NB4 (cell line): ENCODE measurements around the gene DIP2C.

Source experiments
- DNase-seq: peaks from one replicate; pipeline ENCODE4 v3.0.0; 2010; ENCODE audit warnings: low read depth
- H3K4me3 ChIP-seq: one replicate; pipeline ENCODE4 v1.5.1; 2011; ENCODE audit warnings: mild to moderate bottlenecking, low read depth, low read length, moderate library complexity
- MYC ChIP-seq: IDR thresholded peaks from 2 replicates; pipeline ENCODE4 v1.6.1; 2011; ENCODE audit warnings: low read depth, low read length
- POLR2A ChIP-seq: IDR thresholded peaks from 2 replicates; pipeline ENCODE4 v1.6.1; 2011; ENCODE audit warnings: mild to moderate bottlenecking; ENCODE audit not compliant: insufficient read length; ENCODE audit errors: extremely low read depth
- TF ChIP-seq, protein P1 (sequence below): IDR thresholded peaks from 2 replicates; pipeline ENCODE4 v1.6.1; 2011; ENCODE audit warnings: low read depth, low read length
- TF ChIP-seq, protein P2 (sequence below): IDR thresholded peaks from one replicate; pipeline ENCODE4 v1.5.1; 2012; ENCODE audit warnings: low read depth, low read length

The DIP2C gene

DNA sequence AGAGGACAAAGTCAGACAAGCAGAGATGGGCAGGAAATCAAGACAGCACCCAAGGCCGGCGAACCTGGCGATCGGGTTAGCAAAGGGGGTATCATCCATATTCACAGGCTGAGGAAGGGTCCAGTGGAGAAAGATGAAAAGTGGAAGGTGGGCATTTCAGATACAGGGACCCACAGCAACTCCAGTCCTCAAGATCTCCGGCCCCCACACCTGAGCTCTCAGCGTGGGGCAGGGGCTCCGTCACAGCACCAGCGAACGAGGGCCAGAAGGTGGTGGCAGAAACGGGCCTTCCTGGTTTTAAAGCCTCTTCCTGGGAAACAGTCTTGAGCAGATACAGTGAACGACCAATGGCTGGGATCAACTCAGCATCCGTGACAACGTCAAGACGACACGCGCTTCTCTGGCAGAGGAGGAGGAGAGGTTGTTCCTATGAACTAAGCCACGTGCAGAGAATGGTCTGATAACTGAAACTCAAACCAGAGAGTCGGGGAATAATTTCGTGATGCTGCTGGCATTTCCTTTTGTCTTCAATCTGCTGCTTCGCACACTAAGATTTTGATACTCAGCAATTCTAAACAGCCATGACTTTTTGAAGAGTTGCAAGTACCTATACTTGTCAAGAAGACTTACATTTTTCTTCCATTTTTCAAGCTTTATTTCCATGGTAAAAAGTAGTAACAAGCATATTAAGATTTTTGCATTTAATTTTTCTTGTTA is 334.4 kb downstream of the DIP2C start:
- H3K4me3 ChIP-seq: no peak overlapping the region
- DNase-seq: no peak
- TF ChIP-seq, protein P1, sequence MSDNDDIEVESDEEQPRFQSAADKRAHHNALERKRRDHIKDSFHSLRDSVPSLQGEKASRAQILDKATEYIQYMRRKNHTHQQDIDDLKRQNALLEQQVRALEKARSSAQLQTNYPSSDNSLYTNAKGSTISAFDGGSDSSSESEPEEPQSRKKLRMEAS: no peak
- no peak for TF ChIP-seq MYC
- TF ChIP-seq, protein P2, sequence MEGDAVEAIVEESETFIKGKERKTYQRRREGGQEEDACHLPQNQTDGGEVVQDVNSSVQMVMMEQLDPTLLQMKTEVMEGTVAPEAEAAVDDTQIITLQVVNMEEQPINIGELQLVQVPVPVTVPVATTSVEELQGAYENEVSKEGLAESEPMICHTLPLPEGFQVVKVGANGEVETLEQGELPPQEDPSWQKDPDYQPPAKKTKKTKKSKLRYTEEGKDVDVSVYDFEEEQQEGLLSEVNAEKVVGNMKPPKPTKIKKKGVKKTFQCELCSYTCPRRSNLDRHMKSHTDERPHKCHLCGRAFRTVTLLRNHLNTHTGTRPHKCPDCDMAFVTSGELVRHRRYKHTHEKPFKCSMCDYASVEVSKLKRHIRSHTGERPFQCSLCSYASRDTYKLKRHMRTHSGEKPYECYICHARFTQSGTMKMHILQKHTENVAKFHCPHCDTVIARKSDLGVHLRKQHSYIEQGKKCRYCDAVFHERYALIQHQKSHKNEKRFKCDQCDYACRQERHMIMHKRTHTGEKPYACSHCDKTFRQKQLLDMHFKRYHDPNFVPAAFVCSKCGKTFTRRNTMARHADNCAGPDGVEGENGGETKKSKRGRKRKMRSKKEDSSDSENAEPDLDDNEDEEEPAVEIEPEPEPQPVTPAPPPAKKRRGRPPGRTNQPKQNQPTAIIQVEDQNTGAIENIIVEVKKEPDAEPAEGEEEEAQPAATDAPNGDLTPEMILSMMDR: no peak
- no peak for TF ChIP-seq POLR2A

DNA sequence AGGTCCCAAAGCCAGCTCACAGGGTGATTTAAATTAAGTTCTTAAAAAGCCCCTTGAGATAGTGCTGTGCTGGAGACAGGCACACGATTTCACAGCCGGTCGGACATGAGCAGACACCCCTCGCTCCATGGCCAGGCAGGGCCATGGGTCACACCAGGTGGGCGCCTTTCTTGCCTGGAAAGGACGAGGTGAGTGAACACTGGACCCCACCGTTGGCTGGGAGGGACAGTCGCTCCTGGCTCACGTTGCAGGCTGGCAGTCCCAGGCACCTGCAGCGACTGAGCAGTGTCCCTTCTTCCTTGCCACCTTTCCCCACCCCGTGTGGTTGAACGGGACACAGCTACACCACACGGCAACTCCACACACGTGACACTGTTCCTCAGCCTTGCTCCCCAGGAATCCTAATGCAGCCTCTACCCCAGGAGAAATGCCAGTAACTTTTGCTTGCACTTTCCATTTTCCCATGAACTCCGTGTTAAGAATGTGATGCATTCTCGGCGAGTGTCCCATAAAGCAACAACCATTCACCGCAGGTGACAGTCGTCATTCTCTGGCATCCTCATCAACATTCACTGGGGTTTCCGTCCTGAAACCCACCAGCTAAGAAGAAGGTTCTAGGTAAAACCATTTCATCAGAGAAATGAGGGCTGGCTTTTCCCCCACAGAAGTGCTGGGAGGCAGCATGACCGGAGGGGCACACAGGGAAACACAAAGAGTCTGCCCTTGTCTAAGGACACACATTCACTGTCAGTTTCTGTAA is 336.8 kb downstream of the DIP2C start:
- TF ChIP-seq, protein P2: no peak
- TF ChIP-seq, protein P1: no peak
- TF ChIP-seq MYC: no peak
- no peak for TF ChIP-seq POLR2A
- no peak overlapping the region for H3K4me3 ChIP-seq
- no peak for DNase-seq

DNA sequence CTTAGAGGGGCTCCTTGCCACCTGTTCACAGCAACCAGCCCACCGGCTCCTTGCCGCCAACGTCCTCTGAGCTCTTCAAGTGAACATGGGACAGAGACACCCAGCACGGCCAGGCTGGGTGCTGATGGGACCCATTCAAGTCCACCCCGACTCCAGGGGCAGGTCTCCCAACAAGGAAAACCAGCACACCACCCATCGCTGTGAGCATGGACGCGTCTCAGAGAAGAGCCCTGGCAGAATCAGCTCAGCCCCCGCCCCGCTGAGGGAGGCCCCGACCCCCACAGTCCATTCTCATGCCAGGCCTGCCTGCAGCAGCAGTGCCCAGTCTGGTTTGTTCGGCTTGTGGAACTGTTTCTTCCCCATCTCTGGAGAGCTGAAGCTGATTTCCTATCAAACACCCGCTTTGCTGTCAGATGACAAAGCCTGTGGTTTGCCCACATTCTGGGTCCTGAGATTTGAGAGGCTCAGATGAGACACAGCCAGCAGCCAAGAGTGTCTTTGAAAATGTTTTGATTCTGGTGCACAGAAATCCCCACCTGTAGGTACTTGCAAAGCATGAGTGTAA is 337.6 kb downstream of the DIP2C start:
- no peak overlapping the region for H3K4me3 ChIP-seq
- DNase-seq: no peak
- no peak for TF ChIP-seq POLR2A
- TF ChIP-seq, protein P2: no peak

DNA sequence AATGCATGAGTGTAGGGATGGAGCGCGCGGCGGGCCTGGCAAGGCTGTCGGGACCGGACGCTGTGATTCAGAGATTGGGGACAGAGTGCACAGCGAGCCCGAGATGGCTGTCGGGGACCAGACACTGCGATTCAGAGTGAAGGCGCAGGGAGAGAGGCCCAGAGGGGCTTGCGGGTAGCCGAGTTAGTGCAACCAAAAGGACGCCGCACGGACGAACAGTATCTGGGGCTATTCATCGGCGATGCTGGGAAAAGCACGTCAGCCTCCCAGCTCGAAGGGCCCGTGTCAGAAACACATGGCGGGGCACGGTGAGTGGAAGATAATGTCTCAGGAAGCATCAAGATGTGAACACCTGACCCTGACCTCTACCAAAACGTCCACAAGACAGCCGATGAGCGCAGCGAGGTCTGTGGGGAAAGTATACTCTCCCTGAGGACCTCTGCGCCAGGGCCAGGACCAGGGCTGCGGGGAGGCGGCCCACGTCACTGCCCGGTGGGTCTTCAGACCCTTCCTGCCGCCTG is 338.4 kb downstream of the DIP2C start:
- DNase-seq: no peak
- TF ChIP-seq MYC (no peak), POLR2A (no peak)
- TF ChIP-seq, protein P2: no peak
- TF ChIP-seq, protein P1: no peak
- no peak overlapping the region for H3K4me3 ChIP-seq

DNA sequence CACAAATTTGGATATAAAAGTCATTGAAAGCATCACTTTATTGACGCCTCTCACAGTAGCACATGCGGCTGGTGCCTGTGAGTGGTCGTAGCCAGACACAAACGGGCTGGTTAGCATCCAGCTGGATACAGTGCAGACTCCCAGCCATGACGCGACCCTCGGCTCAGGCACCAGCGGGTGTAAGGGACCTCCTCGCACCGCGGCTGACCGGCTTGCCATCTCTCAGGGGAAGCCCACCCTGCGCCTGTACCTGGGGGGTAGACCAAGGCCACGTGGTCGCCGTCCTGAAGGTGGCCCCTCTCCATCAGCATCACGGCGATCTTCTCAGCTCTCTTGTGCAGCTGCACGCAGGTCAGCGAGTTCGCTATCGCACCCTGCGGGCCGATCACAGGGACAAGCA is 340.4 kb downstream of the DIP2C start:
- TF ChIP-seq, protein P1: no peak
- TF ChIP-seq, protein P2: no peak
- TF ChIP-seq POLR2A (no peak), MYC (no peak)
- H3K4me3 ChIP-seq: no peak overlapping the region
- DNase-seq: no peak
